Stromal cell of bone marrow (primary cell): ENCODE measurements around the gene NECTIN4.

Source experiments
- DNase-seq: peaks from one replicate; pipeline ENCODE4 v3.0.0-alpha.2; 2012; ENCODE audit warnings: low read depth

NECTIN4 gene

GRCh38 chr1:161111527-161111926, 22.2 kb upstream of the NECTIN4 start:
- DNase-seq = no peak

GRCh38 chr1:161111117-161111516, 21.8 kb upstream of the NECTIN4 start:
- DNase-seq = no peak

- no peak for DNase-seq
Observed at GRCh38 chr1:161106431-161106830, 17.1 kb upstream of the NECTIN4 start.

GRCh38 chr1:161100556-161100955, 11.2 kb upstream of the NECTIN4 start:
- no peak for DNase-seq

GRCh38 chr1:161099090-161099802, 9.9 kb upstream of the NECTIN4 start:
- no peak for DNase-seq

DNA sequence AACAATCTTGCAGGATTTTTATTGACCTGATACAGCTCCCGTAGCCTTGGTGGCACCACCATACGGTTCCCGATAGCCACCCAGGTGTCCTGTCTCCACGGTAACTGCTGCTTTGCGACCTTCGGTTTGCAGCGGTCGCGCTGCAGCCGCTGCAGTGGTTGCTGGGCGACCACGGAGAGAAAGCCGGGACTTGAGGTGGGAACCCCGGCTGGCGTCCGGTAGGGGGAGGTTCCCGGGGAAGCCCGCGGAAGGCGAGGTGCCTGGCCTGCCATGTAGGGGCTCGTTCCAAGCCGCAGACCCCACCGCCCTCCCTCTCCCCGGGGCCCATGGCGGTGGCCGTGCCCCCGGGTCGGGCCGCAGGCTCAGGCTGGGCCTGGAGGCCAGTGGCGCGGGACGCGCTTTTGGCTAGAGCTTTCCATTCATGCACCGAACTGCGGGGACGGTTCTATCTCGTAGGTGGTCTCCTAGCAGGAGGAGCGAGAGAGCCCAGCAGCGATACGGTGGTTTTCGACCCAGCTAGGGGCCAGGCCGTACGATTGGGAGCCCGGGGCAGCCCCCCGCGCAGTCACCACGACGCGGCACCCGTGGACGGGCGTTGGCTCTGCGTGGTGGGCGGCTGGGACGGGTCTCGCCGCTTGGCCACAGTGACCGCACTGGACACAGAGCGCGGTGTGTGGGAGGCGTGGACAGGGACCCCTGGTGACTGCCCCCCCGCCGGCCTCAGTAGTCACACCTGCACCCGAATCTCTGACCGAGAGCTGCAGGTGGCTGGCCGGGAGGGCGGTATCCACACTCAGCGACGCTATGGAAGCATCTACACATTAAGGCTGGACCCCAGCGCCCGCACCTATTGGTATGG, 9.1 kb upstream of the NECTIN4 start, which contains the start of gene KLHDC9:
KLHDC9 (plus strand) TSS at position 152 of the 859 bp plus-strand sequence; CDS start at position 327, 175 bp downstream.
- DNase-seq = peak; percentile 40

GRCh38 chr1:161096530-161096929, 7.2 kb upstream of the NECTIN4 start:
- DNase-seq = peak; percentile 75

DNA sequence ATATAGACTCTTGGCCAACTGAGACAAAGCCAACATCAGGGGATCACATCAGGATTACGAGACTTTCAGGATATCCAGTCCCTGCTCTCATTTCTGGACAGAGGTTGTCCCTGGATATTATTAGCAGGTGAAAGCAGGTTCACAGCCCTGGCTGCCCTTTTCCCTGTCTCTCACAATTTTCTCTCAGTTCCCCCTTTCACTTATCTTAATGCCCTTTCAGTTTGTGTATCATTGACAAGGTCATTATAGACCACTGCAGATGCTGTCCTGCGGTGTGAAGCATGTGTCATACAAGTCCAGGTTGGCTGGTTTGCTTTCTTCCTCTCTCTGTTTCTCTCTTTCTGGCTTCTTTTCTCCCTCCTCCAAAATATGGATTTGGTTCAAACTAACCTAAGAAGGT, 6.7 kb upstream of the NECTIN4 start:
- no peak for DNase-seq

DNA sequence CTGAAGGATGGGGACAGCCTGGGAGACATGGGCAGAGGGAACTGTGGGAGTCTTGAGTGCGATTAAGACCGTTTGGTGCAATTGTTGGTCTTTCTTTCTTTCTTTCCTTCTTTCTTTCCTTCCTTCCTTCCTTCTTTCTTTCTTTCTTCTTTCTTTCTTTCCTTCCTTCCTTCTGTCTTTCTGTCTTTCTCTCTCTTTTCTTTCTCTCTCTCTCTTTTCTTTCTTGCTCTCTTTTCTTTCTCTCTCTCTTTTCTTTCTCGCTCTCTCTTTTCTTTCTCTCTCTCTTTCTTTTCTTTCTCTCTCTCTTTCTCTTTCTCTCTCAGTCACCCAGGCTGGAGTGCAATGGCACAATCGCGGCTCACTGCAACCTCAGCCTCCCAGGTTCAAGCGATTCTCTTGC, 5.9 kb upstream of the NECTIN4 start:
- no peak for DNase-seq

DNA sequence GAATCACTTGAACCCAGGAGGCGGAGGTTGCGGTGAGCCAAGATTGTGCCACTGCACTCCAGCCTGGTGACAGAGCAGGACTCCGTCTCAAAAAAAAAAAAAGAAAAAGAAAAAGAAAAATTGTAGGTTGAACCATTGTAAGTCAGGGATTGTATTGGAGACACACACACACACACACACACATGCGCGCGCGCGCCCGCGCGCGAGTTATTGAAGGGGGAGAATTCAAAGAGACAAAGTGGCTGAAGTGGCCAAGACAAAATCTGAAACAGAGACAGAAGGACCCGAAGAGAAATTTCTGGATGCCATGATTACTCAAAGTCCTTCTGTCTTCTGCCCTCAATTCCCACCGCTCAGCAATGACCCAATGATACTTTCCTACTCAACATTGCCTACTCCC, 5.1 kb upstream of the NECTIN4 start:
- no peak for DNase-seq

DNA sequence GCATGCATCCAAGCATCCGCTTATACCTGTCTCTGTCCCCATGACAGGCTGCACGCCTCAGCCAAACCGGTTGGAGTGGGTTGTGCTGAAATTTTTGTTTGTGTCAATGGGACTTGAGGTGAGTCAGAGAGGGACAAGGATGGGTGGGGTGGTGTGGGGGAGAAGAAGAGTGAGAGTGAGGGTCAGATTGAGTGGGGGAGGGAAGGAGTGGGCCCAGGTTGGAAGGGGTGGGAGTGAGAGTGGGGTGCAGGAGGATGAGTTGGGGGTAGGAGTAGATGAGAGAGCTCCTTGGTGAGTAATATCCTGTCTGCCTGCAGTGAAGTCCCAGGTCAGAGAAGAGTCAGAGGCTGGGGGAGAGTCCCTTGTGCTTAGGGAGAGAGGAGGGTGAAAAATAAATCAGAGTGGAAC, 3.3 kb upstream of the NECTIN4 start:
- DNase-seq = no peak

DNA sequence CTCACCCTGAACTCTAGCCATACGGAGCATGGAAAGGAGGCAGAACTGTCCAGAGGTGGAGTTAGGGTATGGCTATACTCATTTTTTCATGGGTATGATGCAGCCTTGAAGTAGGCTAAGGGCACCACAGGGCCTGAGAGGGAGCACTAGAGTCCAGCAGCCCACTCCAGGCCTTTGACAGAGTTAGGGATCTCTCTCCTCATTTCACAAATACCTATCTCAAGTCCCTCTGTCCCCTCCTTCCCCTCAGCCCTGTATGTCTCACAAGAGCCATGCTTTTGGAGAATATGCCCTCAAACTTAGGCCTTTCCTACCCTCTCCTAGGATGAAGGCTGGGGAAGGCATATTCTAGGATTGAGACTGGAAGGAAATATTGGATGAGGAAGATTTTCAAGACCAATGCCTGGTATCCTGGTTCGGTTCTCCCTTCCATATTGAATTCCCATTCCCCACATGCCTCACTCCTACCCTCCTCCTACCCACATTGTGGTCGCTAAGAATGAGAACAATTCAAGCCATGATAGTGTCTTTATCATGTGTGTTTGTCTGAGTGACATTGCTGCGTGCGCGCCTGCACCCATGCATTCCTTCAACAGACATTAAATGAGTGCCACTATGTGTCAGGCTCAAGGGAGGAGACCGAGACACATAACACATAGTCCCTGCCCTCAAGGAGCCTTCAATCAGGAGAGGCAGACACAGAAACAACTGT, 2.6 kb upstream of the NECTIN4 start:
- DNase-seq = no peak

GRCh38 chr1:161091093-161091492, 1.7 kb upstream of the NECTIN4 start:
- no peak for DNase-seq

DNA sequence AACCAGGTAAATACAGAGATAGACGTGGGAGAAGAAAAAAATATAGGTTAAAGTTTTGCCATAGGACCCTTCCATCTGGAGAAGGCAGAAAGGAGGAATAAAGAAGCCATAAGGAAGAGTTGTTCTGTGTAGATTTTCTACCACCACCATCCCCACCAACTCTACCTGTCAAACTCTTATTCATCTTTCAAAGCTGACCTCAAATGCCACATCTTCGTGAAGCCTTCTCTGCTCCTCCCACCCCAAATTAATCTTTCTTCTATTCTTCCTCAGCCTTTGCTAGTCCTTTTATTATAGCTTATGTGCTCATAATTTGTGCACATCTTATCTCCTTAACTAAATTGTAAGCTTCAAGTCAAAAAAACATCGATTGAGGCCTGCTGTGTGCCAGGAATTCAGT, 1.3 kb upstream of the NECTIN4 start:
- no peak for DNase-seq

DNA sequence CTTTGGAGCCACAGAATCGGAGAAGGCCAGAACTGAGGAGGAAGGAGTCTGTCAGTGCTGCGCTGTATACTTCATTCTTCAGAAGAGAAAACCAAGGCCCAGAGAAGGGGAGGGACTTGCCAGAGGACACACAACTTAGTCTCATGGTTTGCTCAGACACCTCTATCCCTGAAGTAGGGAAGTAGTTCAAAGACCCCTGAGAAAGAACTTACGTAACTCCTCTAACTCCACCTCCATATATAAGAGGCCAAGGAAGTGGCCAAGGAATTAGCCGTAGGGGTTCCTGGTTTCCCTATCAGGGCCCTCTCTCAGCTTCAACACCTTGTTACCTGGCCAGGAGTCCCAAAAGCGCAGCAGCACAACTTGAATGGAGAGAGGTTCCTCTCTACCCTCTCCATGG, 580 bp upstream of the NECTIN4 start:
- DNase-seq = no peak

- peak; percentile 43 for DNase-seq
Observed at GRCh38 chr1:161088587-161089110, 709 bp downstream of the NECTIN4 start.

GRCh38 chr1:161086457-161086856, 2.9 kb downstream of the NECTIN4 start:
- no peak for DNase-seq

DNA sequence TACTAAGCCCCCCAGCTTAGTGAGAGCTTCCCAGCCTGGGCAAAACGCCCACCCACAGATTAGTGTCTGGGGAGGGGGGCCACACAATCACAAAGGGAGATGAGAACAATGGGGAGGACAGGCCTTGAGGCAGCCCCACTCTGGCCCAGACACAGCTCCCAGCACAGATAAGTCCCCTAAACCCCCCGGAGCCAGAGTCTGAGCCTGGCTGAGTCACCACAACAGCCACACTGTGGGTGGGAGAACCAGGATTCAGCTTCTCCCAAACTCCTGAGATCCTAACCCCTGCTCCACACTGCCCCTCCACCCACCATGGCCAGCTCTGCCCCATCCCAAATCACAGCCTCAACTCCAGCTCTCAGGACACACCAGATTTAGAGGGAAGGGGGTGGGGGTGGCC, 4.2 kb downstream of the NECTIN4 start:
- DNase-seq = no peak

DNA sequence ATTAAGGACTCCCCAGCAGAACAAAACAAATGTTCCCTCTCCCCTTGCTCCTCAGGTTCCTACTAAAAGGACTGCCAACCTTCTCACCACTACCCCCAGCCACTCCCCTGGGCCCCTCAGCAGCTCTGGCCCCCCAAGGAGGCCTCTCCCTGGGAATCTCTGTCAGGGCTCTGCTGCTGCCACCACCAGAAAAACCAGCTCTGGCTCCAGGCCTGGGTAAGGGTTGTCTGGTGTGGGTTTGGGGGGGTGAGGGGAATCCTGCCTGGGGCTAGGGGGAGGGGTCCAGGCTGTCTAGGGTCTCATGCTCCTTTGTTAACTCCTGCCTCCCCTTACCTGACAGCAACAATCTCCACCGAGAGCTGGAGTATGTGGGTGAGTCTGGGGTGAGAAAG, 4.8 kb downstream of the NECTIN4 start:
- no peak for DNase-seq

DNA sequence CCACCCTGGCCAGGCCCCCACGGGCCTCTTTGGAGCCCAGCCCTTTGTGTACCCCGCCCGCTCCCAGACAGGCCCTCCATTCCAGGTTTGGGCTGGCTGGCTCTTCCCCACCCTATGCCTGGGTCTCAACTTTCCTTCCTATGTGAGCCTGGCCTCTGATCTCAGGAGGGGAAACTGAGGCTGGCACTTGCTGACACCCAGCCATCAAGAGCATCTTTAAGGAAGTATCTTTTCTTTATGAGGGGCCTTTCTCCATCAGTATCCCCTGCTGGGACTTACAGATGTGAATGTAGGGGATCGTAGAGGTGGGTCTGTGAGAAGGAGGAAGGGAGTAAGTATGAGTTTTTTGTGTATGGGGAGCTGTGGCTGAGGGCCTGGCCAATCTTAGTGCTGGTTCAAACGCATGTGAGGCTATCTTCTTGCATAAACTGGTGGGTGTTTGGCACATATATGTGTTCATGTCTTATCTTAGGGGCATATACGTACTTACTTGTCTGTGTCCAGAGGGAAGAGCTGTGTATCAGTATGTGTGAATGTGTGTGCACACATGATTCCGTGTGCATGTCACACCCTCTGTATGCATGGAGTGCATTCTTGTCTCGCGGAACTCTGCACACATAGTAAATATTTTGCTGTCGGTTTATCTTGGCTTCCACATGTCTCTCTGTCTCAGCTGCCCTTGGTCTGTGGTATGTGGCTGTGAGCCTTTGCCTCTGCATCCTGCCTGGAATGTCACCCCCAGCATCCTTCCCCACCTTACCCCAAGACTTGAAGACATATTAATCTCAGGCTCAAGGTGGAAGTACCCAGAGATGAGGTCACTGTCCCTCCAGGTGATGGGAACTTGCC, 5.4 kb downstream of the NECTIN4 start:
- DNase-seq = no peak

DNA sequence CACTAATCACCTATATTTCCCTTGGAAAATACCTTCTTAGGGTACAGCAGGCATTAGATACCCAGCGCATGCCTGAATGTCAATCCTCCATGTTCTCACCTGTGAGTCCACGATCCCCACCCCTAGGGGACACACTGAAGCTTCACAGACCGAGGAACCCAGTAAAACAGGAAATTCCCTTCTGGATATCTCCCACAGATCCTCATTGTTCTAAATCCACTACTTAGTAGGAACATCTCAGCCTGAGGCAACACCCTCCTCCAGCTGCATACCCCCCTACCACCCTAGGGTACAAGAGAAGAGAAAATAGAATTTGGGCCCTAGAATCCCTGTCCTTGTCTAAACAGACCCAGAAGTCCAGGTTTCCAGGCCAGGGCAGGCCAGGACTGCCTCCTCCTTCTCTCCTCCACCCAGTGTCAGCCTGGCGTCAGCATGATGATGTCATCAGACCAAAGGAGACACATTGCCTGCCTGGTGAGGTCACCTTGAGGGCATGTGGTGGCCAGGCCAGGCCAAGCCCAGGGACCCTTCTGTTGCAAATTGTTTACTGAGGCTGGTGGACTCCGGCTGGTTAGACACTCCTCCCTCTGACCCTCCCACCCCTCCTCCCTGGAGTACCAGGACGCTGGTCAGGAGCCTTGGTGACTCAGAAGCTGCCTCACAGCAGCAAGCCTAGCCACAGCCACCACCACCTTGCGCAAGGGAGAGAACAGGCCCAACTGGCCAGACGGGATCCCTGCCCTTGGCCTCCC, 6.2 kb downstream of the NECTIN4 start:
- DNase-seq = peak; percentile 94
